ENCODE measurements around the gene USP6NL.

Gene USP6NL

GRCh38 chr10:11516431-11516746 is 95.1 kb downstream of the USP6NL start:
- H3K9ac ChIP-seq (ENCODE audit: low read length): peak overlapping the region; percentile 4; the same call in 1 of the 2 replicates
- H3K4me1 ChIP-seq (ENCODE audit: low read length): peaks cover 33% of the 10 kb centered on the region
- H3K27me3 ChIP-seq (ENCODE audit: low read depth, low read length): no peaks in the 10 kb centered on the region; the same call in 1 of the 2 replicates
- no peaks in the 10 kb centered on the region for H3K79me2 ChIP-seq (ENCODE audit: low read length)
- peak overlapping the region; percentile 27 for H3K4me3 ChIP-seq (ENCODE audit: low read length)
- no peaks in the 10 kb centered on the region for H3K9me3 ChIP-seq (ENCODE audit: insufficient read depth, low read length)
- no peaks in the 10 kb centered on the region for H3K36me3 ChIP-seq (replicated peaks; ENCODE audit: low read depth, low read length)
- no peak overlapping the region for H2AFZ ChIP-seq (ENCODE audit: low read depth, low read length)
- H4K20me1 ChIP-seq (ENCODE audit: insufficient read depth, low read length): no peaks in the 10 kb centered on the region
- peak overlapping the region; percentile 80 for H3K27ac ChIP-seq (ENCODE audit: low read length)
- TF ChIP-seq, protein P1, sequence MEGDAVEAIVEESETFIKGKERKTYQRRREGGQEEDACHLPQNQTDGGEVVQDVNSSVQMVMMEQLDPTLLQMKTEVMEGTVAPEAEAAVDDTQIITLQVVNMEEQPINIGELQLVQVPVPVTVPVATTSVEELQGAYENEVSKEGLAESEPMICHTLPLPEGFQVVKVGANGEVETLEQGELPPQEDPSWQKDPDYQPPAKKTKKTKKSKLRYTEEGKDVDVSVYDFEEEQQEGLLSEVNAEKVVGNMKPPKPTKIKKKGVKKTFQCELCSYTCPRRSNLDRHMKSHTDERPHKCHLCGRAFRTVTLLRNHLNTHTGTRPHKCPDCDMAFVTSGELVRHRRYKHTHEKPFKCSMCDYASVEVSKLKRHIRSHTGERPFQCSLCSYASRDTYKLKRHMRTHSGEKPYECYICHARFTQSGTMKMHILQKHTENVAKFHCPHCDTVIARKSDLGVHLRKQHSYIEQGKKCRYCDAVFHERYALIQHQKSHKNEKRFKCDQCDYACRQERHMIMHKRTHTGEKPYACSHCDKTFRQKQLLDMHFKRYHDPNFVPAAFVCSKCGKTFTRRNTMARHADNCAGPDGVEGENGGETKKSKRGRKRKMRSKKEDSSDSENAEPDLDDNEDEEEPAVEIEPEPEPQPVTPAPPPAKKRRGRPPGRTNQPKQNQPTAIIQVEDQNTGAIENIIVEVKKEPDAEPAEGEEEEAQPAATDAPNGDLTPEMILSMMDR (IDR thresholded peaks at IDR 0.05; ENCODE audit: low read depth, low read length): no peak
- TF ChIP-seq EZH2phosphoT487 (IDR thresholded peaks at IDR 0.05; ENCODE audit: low read depth): no peak
- H3K4me2 ChIP-seq (ENCODE audit: low read length): peak overlapping the region; percentile 77

GRCh38 chr10:11515596-11516430 is 95.6 kb downstream of the USP6NL start:
- H3K27me3 ChIP-seq (ENCODE audit: low read depth, low read length): no peaks in the 10 kb centered on the region; the same call in 1 of the 2 replicates
- H3K79me2 ChIP-seq (ENCODE audit: low read length): no peaks in the 10 kb centered on the region
- TF ChIP-seq, protein P1 (IDR thresholded peaks at IDR 0.05; ENCODE audit: low read depth, low read length): peak; percentile 85
- no peak for TF ChIP-seq EZH2phosphoT487 (IDR thresholded peaks at IDR 0.05; ENCODE audit: low read depth)
- no peak overlapping the region for H2AFZ ChIP-seq (ENCODE audit: low read depth, low read length)
- no peaks in the 10 kb centered on the region for H4K20me1 ChIP-seq (ENCODE audit: insufficient read depth, low read length)
- peak overlapping the region; percentile 27 for H3K4me3 ChIP-seq (ENCODE audit: low read length)
- H3K9ac ChIP-seq (ENCODE audit: low read length): peak overlapping the region; percentile 4; the same call in 1 of the 2 replicates
- H3K9me3 ChIP-seq (ENCODE audit: insufficient read depth, low read length): no peaks in the 10 kb centered on the region
- peak overlapping the region; percentile 77 for H3K4me2 ChIP-seq (ENCODE audit: low read length)
- peak overlapping the region; percentile 63 for H3K27ac ChIP-seq (ENCODE audit: low read length)
- H3K36me3 ChIP-seq (replicated peaks; ENCODE audit: low read depth, low read length): no peaks in the 10 kb centered on the region
- peaks cover 33% of the 10 kb centered on the region for H3K4me1 ChIP-seq (ENCODE audit: low read length)

- Histone ChIP-seq H3K4me2 (ENCODE audit: low read length) (no peak overlapping the region), H3K9me3 (ENCODE audit: insufficient read depth, low read length) (no peaks in the 10 kb centered on the region), H3K79me2 (ENCODE audit: low read length) (no peaks in the 10 kb centered on the region), H3K9ac (ENCODE audit: low read length) (no peak overlapping the region), H4K20me1 (ENCODE audit: insufficient read depth, low read length) (no peaks in the 10 kb centered on the region), H3K4me3 (ENCODE audit: low read length) (no peak overlapping the region), H3K36me3 (replicated peaks; ENCODE audit: low read depth, low read length) (no peaks in the 10 kb centered on the region), H3K4me1 (ENCODE audit: low read length) (peaks cover 33% of the 10 kb centered on the region), H3K27ac (ENCODE audit: low read length) (no peak overlapping the region), H3K27me3 (ENCODE audit: low read depth, low read length) (no peaks in the 10 kb centered on the region; the same call in 1 of the 2 replicates), H2AFZ (ENCODE audit: low read depth, low read length) (no peak overlapping the region)
- TF ChIP-seq, protein P1 (IDR thresholded peaks at IDR 0.05; ENCODE audit: low read depth, low read length): no peak
- no peak for TF ChIP-seq EZH2phosphoT487 (IDR thresholded peaks at IDR 0.05; ENCODE audit: low read depth)
These were observed 97.7 kb downstream of the USP6NL start for GRCh38 chr10:11513727-11514126.

GRCh38 chr10:11512596-11512995 is 98.9 kb downstream of the USP6NL start:
- no peaks in the 10 kb centered on the region for H3K9me3 ChIP-seq (ENCODE audit: insufficient read depth, low read length)
- H3K4me1 ChIP-seq (ENCODE audit: low read length): peaks cover 24% of the 10 kb centered on the region
- no peaks in the 10 kb centered on the region for H4K20me1 ChIP-seq (ENCODE audit: insufficient read depth, low read length)
- no peak overlapping the region for H3K9ac ChIP-seq (ENCODE audit: low read length)
- H2AFZ ChIP-seq (ENCODE audit: low read depth, low read length): no peak overlapping the region
- no peak overlapping the region for H3K27ac ChIP-seq (ENCODE audit: low read length)
- no peak overlapping the region for H3K4me2 ChIP-seq (ENCODE audit: low read length)
- H3K4me3 ChIP-seq (ENCODE audit: low read length): no peak overlapping the region
- H3K36me3 ChIP-seq (replicated peaks; ENCODE audit: low read depth, low read length): no peaks in the 10 kb centered on the region
- H3K27me3 ChIP-seq (ENCODE audit: low read depth, low read length): no peaks in the 10 kb centered on the region; the same call in 1 of the 2 replicates
- TF ChIP-seq EZH2phosphoT487 (IDR thresholded peaks at IDR 0.05; ENCODE audit: low read depth): no peak
- TF ChIP-seq, protein P1 (IDR thresholded peaks at IDR 0.05; ENCODE audit: low read depth, low read length): no peak
- H3K79me2 ChIP-seq (ENCODE audit: low read length): no peaks in the 10 kb centered on the region
